Ishikawa (cell line): ENCODE results near the gene DIP2C.

Experiments
- CEBPB ChIP-seq: IDR thresholded peaks from 2 replicates; pipeline ENCODE4 v1.6.1; 2012
- CREB1 ChIP-seq: IDR thresholded peaks from 2 replicates; pipeline ENCODE4 v1.6.1; 2012; ENCODE audit warnings: low read depth
- EGR1 ChIP-seq: IDR thresholded peaks from 2 replicates; pipeline ENCODE4 v1.6.1; 2012
- EP300 ChIP-seq: IDR thresholded peaks from 2 replicates; pipeline ENCODE4 v1.6.1; 2012; ENCODE audit warnings: borderline replicate concordance
- FOXM1 ChIP-seq: IDR thresholded peaks from 2 replicates; pipeline ENCODE4 v1.6.1; 2012; ENCODE audit warnings: low read depth, borderline replicate concordance
- MAX ChIP-seq: IDR thresholded peaks from 2 replicates; pipeline ENCODE4 v1.6.1; 2012
- NFIC ChIP-seq: IDR thresholded peaks from 2 replicates; pipeline ENCODE4 v1.6.1; 2012
- RAD21 ChIP-seq: IDR thresholded peaks from 2 replicates; pipeline ENCODE4 v1.6.1; 2012; ENCODE audit warnings: low read depth
- TAF1 ChIP-seq: IDR thresholded peaks from 2 replicates; pipeline ENCODE4 v1.6.1; 2012; ENCODE audit warnings: low read depth, mild to moderate bottlenecking
- TCF12 ChIP-seq: IDR thresholded peaks from 2 replicates; pipeline ENCODE4 v1.6.1; 2012; ENCODE audit warnings: low read depth
- TEAD4 ChIP-seq: IDR thresholded peaks from 2 replicates; pipeline ENCODE4 v1.6.1; 2012
- USF1 ChIP-seq: IDR thresholded peaks from 2 replicates; pipeline ENCODE4 v1.6.1; 2012
- YY1 ChIP-seq: IDR thresholded peaks from 2 replicates; pipeline ENCODE4 v1.6.1; 2012; ENCODE audit warnings: low read depth
- ZBTB7A ChIP-seq: IDR thresholded peaks from 2 replicates; pipeline ENCODE4 v1.6.1; 2012; ENCODE audit warnings: low read depth
- TF ChIP-seq, protein P1 (sequence below): IDR thresholded peaks from 2 replicates; pipeline ENCODE4 v1.6.1; 2012; ENCODE audit warnings: low read depth, mild to moderate bottlenecking

DIP2C gene

GRCh38 chr10:271722-272121 lies 417.7 kb downstream of the DIP2C start:
- TF ChIP-seq MAX (no peak), YY1 (no peak)

GRCh38 chr10:271201-271600 lies 418.3 kb downstream of the DIP2C start:
- TF ChIP-seq TEAD4 (no peak), FOXM1 (no peak), MAX (no peak), YY1 (no peak), CREB1 (no peak), EGR1 (no peak), RAD21 (no peak), EP300 (no peak), TCF12 (no peak), CEBPB (no peak), TAF1 (no peak)

DNA sequence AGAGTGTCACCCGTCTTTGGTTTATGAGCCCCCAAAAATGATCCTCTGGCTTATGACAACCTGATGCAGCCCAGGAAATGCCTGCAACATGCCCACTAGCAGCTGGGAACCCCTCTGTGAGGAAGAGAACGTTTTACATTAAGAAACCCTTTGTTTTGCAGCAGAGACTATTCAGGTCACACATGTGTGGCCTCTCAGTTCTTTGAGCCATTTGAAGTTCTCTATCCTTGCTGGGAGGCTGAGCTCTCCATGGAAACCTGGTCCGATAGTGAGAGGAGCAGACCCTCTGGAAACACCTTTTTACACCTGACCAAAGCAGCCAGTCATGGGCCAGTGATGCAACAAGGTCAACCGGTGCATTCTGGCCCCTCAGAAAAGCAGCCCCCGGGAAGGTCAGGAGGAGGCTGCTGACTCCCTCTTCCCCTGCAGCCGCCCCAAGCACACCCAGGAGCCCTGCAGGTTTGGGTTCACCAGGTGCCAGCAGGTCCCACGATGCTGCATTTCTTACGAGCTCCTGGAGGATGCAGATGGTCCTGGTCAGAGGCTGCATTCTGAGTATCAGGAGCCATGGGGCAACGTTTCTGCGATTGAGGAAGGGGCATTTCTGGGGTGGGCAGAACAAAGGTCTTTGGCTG lies 419.9 kb downstream of the DIP2C start:
- TF ChIP-seq FOXM1 (no peak), TCF12 (no peak), TEAD4 (no peak), ZBTB7A (no peak)
- TF ChIP-seq, protein P1, sequence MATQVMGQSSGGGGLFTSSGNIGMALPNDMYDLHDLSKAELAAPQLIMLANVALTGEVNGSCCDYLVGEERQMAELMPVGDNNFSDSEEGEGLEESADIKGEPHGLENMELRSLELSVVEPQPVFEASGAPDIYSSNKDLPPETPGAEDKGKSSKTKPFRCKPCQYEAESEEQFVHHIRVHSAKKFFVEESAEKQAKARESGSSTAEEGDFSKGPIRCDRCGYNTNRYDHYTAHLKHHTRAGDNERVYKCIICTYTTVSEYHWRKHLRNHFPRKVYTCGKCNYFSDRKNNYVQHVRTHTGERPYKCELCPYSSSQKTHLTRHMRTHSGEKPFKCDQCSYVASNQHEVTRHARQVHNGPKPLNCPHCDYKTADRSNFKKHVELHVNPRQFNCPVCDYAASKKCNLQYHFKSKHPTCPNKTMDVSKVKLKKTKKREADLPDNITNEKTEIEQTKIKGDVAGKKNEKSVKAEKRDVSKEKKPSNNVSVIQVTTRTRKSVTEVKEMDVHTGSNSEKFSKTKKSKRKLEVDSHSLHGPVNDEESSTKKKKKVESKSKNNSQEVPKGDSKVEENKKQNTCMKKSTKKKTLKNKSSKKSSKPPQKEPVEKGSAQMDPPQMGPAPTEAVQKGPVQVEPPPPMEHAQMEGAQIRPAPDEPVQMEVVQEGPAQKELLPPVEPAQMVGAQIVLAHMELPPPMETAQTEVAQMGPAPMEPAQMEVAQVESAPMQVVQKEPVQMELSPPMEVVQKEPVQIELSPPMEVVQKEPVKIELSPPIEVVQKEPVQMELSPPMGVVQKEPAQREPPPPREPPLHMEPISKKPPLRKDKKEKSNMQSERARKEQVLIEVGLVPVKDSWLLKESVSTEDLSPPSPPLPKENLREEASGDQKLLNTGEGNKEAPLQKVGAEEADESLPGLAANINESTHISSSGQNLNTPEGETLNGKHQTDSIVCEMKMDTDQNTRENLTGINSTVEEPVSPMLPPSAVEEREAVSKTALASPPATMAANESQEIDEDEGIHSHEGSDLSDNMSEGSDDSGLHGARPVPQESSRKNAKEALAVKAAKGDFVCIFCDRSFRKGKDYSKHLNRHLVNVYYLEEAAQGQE, result no peak

GRCh38 chr10:267705-268104 lies 421.8 kb downstream of the DIP2C start:
- TF ChIP-seq TAF1 (no peak), RAD21 (no peak), CEBPB (no peak), MAX (no peak), TCF12 (no peak), FOXM1 (no peak), TEAD4 (no peak), YY1 (no peak)
- TF ChIP-seq, protein P1, result no peak

GRCh38 chr10:266974-267425 lies 422.5 kb downstream of the DIP2C start:
- no peak for TF ChIP-seq CEBPB
- no peak for TF ChIP-seq FOXM1
- TF ChIP-seq ZBTB7A, result no peak
- TF ChIP-seq NFIC, result no peak
- TF ChIP-seq, protein P1, result no peak
- no peak for TF ChIP-seq TCF12
- no peak for TF ChIP-seq RAD21
- no peak for TF ChIP-seq YY1

DNA sequence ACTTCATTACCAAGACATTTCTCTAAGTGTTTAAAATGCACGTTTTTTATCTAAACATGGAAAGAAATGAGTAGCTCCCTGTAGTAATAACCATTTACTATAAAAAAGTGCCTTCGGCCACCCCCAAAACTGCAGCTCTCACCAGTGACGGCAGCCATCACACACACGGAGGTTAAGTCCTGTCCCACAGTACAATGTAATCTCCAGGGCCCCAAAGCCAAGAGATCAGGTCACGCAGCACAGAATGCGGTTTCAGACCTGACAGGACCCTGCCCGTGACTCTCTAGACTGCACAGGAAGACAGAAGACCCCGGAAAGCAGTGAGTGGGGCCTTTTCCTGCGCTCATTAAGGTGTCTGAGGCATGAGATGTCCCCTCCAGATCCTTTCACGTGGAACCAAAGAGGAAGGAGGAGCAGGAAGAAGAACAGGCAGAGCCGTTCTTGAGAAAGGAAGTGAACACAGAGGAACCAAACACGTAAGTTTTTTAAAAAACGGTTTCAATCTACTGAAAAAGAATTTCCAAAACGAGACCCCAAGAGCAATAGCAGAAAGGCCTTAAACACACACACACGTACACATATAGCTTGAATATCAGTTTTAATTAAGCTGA lies 428.5 kb downstream of the DIP2C start:
- TF ChIP-seq ZBTB7A (no peak), CREB1 (no peak), RAD21 (no peak), USF1 (no peak), TCF12 (no peak), YY1 (no peak), TEAD4 (no peak), TAF1 (no peak)
